Lower leg skin (tissue), 3 donors: ENCODE results near the gene PNP.

ENCODE experiments used
- POLR2A ChIP-seq, 2 donors: fragments of 450-650 bp; IDR thresholded peaks; one replicate each; pipeline ENCODE4 v1.6.1; 2016 to 2017; ENCODE audit warnings: antibody characterized with exemption in 2 of 2, mild to moderate bottlenecking in 1 of 2, moderate library complexity in 1 of 2
- TF ChIP-seq, protein P1 (sequence below), 3 donors: fragments of 450-650 bp; IDR thresholded peaks; one replicate each; pipeline ENCODE4 v1.5.1; 2016; ENCODE audit warnings: antibody characterized with exemption in 3 of 3, mild to moderate bottlenecking in 3 of 3, moderate library complexity in 2 of 3

- TF ChIP-seq, protein P1, sequence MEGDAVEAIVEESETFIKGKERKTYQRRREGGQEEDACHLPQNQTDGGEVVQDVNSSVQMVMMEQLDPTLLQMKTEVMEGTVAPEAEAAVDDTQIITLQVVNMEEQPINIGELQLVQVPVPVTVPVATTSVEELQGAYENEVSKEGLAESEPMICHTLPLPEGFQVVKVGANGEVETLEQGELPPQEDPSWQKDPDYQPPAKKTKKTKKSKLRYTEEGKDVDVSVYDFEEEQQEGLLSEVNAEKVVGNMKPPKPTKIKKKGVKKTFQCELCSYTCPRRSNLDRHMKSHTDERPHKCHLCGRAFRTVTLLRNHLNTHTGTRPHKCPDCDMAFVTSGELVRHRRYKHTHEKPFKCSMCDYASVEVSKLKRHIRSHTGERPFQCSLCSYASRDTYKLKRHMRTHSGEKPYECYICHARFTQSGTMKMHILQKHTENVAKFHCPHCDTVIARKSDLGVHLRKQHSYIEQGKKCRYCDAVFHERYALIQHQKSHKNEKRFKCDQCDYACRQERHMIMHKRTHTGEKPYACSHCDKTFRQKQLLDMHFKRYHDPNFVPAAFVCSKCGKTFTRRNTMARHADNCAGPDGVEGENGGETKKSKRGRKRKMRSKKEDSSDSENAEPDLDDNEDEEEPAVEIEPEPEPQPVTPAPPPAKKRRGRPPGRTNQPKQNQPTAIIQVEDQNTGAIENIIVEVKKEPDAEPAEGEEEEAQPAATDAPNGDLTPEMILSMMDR (IDR thresholded peaks at IDR 0.05) = no peak
- no peak for TF ChIP-seq POLR2A (IDR thresholded peaks at IDR 0.05)
Observed at GRCh38 chr14:20454516-20455354, 14.5 kb upstream of the PNP start, which contains the start of the genes APEX1 and OSGEP.
